Measurements from ENCODE around the gene FAM170B. TPM values are rescaled to one million over a fixed set of nuclear protein-coding genes. Genes with fewer than 3 reads are reported as not detected.

The FAM170B gene
- total and polyA plus RNA-seq, 2 experiments from 2014 or later, result not detected

DNA sequence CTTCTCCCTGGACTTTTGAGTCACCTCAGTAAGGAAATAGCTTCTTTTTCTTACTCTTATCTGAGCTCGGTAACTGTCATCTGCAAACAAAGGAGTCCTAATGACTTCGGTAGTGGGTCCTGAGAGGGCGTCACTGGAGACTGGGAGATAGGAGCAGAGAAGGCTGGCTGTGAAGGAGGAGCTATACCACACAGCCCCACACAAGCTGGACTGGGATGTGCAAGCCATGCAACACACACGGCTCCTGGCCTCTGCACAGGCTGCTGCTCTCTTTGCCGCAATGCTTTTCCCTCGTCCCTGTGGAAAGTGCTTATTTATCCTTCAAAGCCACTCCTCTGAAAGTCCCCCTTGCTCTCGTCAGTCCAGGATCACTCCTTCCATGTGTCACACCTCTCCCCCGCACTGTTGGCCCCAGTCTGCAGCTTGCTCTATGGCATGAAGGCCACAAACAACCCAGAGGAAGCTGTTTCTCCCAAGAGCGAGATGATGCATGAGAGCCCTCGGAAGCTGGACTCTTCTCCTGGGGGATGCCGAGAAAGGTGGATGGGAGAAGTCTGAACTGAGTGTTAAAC, 39.5 kb upstream of the FAM170B start:
- H3K9me3 Mint-ChIP-seq, result no peaks in the 10 kb centered on the region
- H2AFZ ChIP-seq, result no peak overlapping the region
- H3K79me2 ChIP-seq (replicated peaks; ENCODE audit: insufficient read depth), result no peaks in the 10 kb centered on the region
- H3K36me3 ChIP-seq (ENCODE audit: insufficient read depth), result no peaks in the 10 kb centered on the region
- no peak for DNase-seq (ENCODE audit: low spot score)
- no peak overlapping the region for H3K27ac Mint-ChIP-seq
- no peaks in the 10 kb centered on the region for H3K9me2 ChIP-seq (ENCODE audit: insufficient read depth)
- no peaks in the 10 kb centered on the region for H3K4me1 ChIP-seq (ENCODE audit: insufficient read depth)
- H3F3A ChIP-seq (replicated peaks; ENCODE audit: low read depth), result no peaks in the 10 kb centered on the region
- no peak overlapping the region for H3K4me3 Mint-ChIP-seq
- peaks cover 1% of the 10 kb centered on the region for H3K27me3 Mint-ChIP-seq (ENCODE audit: insufficient read depth, low read depth, poor library complexity)
- no peak for ATAC-seq
- H4K20me1 ChIP-seq (replicated peaks; ENCODE audit: insufficient read depth), result no peaks in the 10 kb centered on the region
- H3K4me2 ChIP-seq, result no peak overlapping the region
- H3K4me3 ChIP-seq, result no peak overlapping the region
- no peaks in the 10 kb centered on the region for H3K36me3 Mint-ChIP-seq (ENCODE audit: low read depth)
- H3K4me1 Mint-ChIP-seq, result peaks cover 8% of the 10 kb centered on the region
- H3K27me3 ChIP-seq (ENCODE audit: insufficient read depth), result no peaks in the 10 kb centered on the region
- TF ChIP-seq POLR2AphosphoS5 (IDR thresholded peaks at IDR 0.05; ENCODE audit: low read depth) (no peak), ZNF462 (CRISPR knock-in tag; IDR thresholded peaks at IDR 0.05) (no peak), EZH2phosphoT487 (IDR thresholded peaks at IDR 0.05; ENCODE audit: unreplicated experiment) (no peak), ZNF331 (CRISPR knock-in tag; IDR thresholded peaks at IDR 0.05; ENCODE audit: low read depth) (no peak)
- no peak overlapping the region for H3K27ac ChIP-seq (ENCODE audit: low read depth)

DNA sequence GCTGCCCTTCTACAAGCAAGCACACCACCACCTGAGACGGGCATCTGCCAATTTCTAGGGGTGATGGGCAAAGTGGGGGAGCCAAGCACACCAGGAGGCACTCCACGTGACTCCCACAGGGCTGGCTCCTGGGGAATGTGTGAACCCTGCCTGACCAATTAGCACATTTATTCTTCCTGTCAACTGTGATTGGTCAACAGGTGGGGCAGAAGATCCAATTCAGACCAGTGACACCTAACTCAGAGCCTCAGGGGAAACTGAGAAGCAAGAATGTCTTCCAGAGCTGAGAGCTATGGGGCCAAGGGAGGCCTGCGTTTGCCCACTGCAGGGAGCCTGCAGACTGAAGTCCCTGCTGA, 38.9 kb upstream of the FAM170B start:
- no peaks in the 10 kb centered on the region for H3F3A ChIP-seq (replicated peaks; ENCODE audit: low read depth)
- H3K4me1 Mint-ChIP-seq, result peaks cover 8% of the 10 kb centered on the region
- H3K4me1 ChIP-seq (ENCODE audit: insufficient read depth), result no peaks in the 10 kb centered on the region
- no peak overlapping the region for H3K4me3 ChIP-seq
- no peak overlapping the region for H3K4me2 ChIP-seq
- DNase-seq (ENCODE audit: low spot score) (no peak), ATAC-seq (no peak)
- H3K9me2 ChIP-seq (ENCODE audit: insufficient read depth), result no peaks in the 10 kb centered on the region
- no peak overlapping the region for H2AFZ ChIP-seq
- no peak overlapping the region for H3K27ac Mint-ChIP-seq
- H3K27me3 Mint-ChIP-seq (ENCODE audit: insufficient read depth, low read depth, poor library complexity), result peaks cover 1% of the 10 kb centered on the region
- no peaks in the 10 kb centered on the region for H4K20me1 ChIP-seq (replicated peaks; ENCODE audit: insufficient read depth)
- H3K36me3 ChIP-seq (ENCODE audit: insufficient read depth), result no peaks in the 10 kb centered on the region
- no peaks in the 10 kb centered on the region for H3K27me3 ChIP-seq (ENCODE audit: insufficient read depth)
- H3K27ac ChIP-seq (ENCODE audit: low read depth), result no peak overlapping the region
- no peaks in the 10 kb centered on the region for H3K36me3 Mint-ChIP-seq (ENCODE audit: low read depth)
- no peaks in the 10 kb centered on the region for H3K9me3 Mint-ChIP-seq
- H3K79me2 ChIP-seq (replicated peaks; ENCODE audit: insufficient read depth), result no peaks in the 10 kb centered on the region
- TF ChIP-seq ZNF114 (CRISPR knock-in tag; IDR thresholded peaks at IDR 0.05) (no peak), JUNB (IDR thresholded peaks at IDR 0.05; ENCODE audit: unreplicated experiment) (no peak), STAT1 (IDR thresholded peaks at IDR 0.05; ENCODE audit: unreplicated experiment) (no peak), REST (IDR thresholded peaks at IDR 0.05; ENCODE audit: unreplicated experiment) (no peak), CREB1 (CRISPR knock-in tag; IDR thresholded peaks at IDR 0.05; ENCODE audit: low read depth) (no peak), POLR2AphosphoS5 (IDR thresholded peaks at IDR 0.05; ENCODE audit: low read depth) (no peak)
- no peak overlapping the region for H3K4me3 Mint-ChIP-seq
